Cardiac septum (tissue), 1 donor: Measurements from ENCODE around the gene IGFBP7. TPM values are rescaled to one million over a fixed set of nuclear protein-coding genes. Genes with fewer than 3 reads are reported as not detected.
A peak's percentile ranks its signal among the peaks of the same experiment; 100 is the strongest.

ENCODE experiments used
- DNase-seq: peaks from one replicate; pipeline ENCODE4 v3.0.0-alpha.2; 2020; ENCODE audit warnings: low spot score
- intact Hi-C: fragments of 100-400 bp; cut with DNase I; formaldehyde crosslinking; loops from one replicate; pipeline ENCODE4 v1.14.0; 2022
- long read RNA-seq: library from polyadenylated mRNA; unstranded; transcript quantifications from one replicate; pipeline ENCODE4 v2.0.0, GENCODE V29; 2021
- total RNA-seq: library from RNA; stranded (reverse); fragmentation: NEBNext Ultra II Directional; extraction: Animal tissue kit (Norgen Biotek cat#: 25700); gene quantifications from one replicate; pipeline ENCODE4 v1.2.1, GENCODE V29; 2021
- donor health status: DM: no; HTN: no; CAD: no.

Gene IGFBP7
- total RNA-seq: 739 TPM
- long read RNA-seq, transcript IGFBP7-201 (5 exons, 1,427 nt): major isoform, 510 of 538 reads
- long read RNA-seq, partial matches to known transcripts: 8 of 538 reads
- long read RNA-seq, other reads (novel, unspliced or antisense): 18 of 538 reads

GRCh38 chr4:57109847-57110639 is at the start of gene IGFBP7:
Gene IGFBP7, minus strand, starts transcription at chr4:57110385. Its CDS starts 34 bp downstream, at chr4:57110351.
- intact Hi-C loops: loop anchor here (2.0 kb wide), 4 partner anchors 27 to 201 kb away; no protein-coding TSS in a partner anchor
- DNase-seq: peak; percentile 87

GRCh38 chr4:57159866-57160265 is 49.7 kb upstream of the IGFBP7 start:
- no peak for DNase-seq
- intact Hi-C loops: loop anchor here (5.0 kb wide), 1 partner anchor 142 kb away; no protein-coding TSS in a partner anchor

GRCh38 chr4:57158762-57159161 is 48.6 kb upstream of the IGFBP7 start:
- intact Hi-C loops: no loop called here
- no peak for DNase-seq

GRCh38 chr4:57158221-57158620 is 48.0 kb upstream of the IGFBP7 start:
- no peak for DNase-seq
- intact Hi-C loops: no loop called here

GRCh38 chr4:57157596-57158137 is 47.5 kb upstream of the IGFBP7 start:
- DNase-seq: no peak
- intact Hi-C loops: no loop called here

- intact Hi-C loops: no loop called here
- DNase-seq: no peak
Observed at GRCh38 chr4:57156242-57156990, 46.2 kb upstream of the IGFBP7 start.

GRCh38 chr4:57154926-57155325 is 44.7 kb upstream of the IGFBP7 start:
- DNase-seq: no peak
- intact Hi-C loops: no loop called here

- intact Hi-C loops: no loop called here
- no peak for DNase-seq
Observed at GRCh38 chr4:57154191-57154590, 44.0 kb upstream of the IGFBP7 start.

- intact Hi-C loops: no loop called here
Observed at GRCh38 chr4:57153207-57153606, 43.0 kb upstream of the IGFBP7 start.

GRCh38 chr4:57151481-57151880 is 41.3 kb upstream of the IGFBP7 start:
- intact Hi-C loops: no loop called here
- DNase-seq: no peak

More at GRCh38 chr4:57153207-57153606, 43.0 kb upstream of the IGFBP7 start:
- DNase-seq: no peak

- intact Hi-C loops: no loop called here
- DNase-seq: no peak
Observed at GRCh38 chr4:57149833-57150232, 39.6 kb upstream of the IGFBP7 start.

GRCh38 chr4:57148831-57149505 is 38.8 kb upstream of the IGFBP7 start:
- no peak for DNase-seq
- intact Hi-C loops: no loop called here

- intact Hi-C loops: no loop called here
Observed at GRCh38 chr4:57148177-57148576, 38.0 kb upstream of the IGFBP7 start.

GRCh38 chr4:57147335-57148060 is 37.3 kb upstream of the IGFBP7 start:
- intact Hi-C loops: no loop called here
- no peak for DNase-seq

More at GRCh38 chr4:57148177-57148576, 38.0 kb upstream of the IGFBP7 start:
- no peak for DNase-seq

- no peak for DNase-seq
- intact Hi-C loops: no loop called here
Observed at GRCh38 chr4:57146444-57146843, 36.3 kb upstream of the IGFBP7 start.

- intact Hi-C loops: no loop called here
Observed at GRCh38 chr4:57144466-57144865, 34.3 kb upstream of the IGFBP7 start.

GRCh38 chr4:57139783-57140182 is 29.6 kb upstream of the IGFBP7 start:
- intact Hi-C loops: no loop called here
- DNase-seq: no peak

More at GRCh38 chr4:57144466-57144865, 34.3 kb upstream of the IGFBP7 start:
- no peak for DNase-seq

GRCh38 chr4:57137261-57137660 is 27.1 kb upstream of the IGFBP7 start:
- DNase-seq: no peak
- intact Hi-C loops: no loop called here

- no peak for DNase-seq
- intact Hi-C loops: no loop called here
Observed at GRCh38 chr4:57136281-57136680, 26.1 kb upstream of the IGFBP7 start.
